K562 (cell line): ENCODE measurements around the gene KCNJ14. TPM values are rescaled to one million over a fixed set of nuclear protein-coding genes. Genes with fewer than 3 reads are reported as not detected.
A peak's percentile ranks its signal among the peaks of the same experiment; 100 is the strongest.

Source experiments
- CHD1 ChIP-seq: fragments of 200-600 bp; sonication (generic); IDR thresholded peaks from one replicate; pipeline ENCODE4 v1.6.1; 2012; ENCODE audit warnings: mild to moderate bottlenecking, moderate library complexity, low read length, inconsistent platforms
- CUX1 ChIP-seq: fragments of 200-800 bp; sonication (Bioruptor generic); IDR thresholded peaks from 2 replicates; pipeline ENCODE4 v1.6.1; 2016; ENCODE audit warnings: missing genetic modification characterization, missing compliant biosample characterization
- FOXP4 ChIP-seq: sonication (generic); formaldehyde crosslinking; IDR thresholded peaks from 2 replicates; pipeline ENCODE4 v1.8.0; 2022; ENCODE audit warnings: mild to moderate bottlenecking, missing genetic modification reagents, borderline replicate concordance
- GATA2 ChIP-seq: sonication (generic); formaldehyde crosslinking; IDR thresholded peaks from 2 replicates; pipeline ENCODE4 v1.4.0; 2020; ENCODE audit warnings: mild to moderate bottlenecking, missing genetic modification reagents
- GTF2E2 ChIP-seq: fragments of 200-800 bp; sonication (Bioruptor generic); IDR thresholded peaks from 2 replicates; pipeline ENCODE4 v1.6.1; 2016; ENCODE audit warnings: missing genetic modification characterization, missing compliant biosample characterization
- GTF2F1 ChIP-seq: IDR thresholded peaks from 2 replicates; pipeline ENCODE4 v1.6.1; 2011; ENCODE audit warnings: low read depth, low read length, improper control_type of control experiment
- HLTF ChIP-seq: fragments of 450-650 bp; IDR thresholded peaks from 2 replicates; pipeline ENCODE4 v1.6.1; 2016
- RBBP5 ChIP-seq: fragments of 200-600 bp; sonication (generic); IDR thresholded peaks from 2 replicates; pipeline ENCODE4 v1.6.1; 2012; ENCODE audit warnings: borderline replicate concordance, mild to moderate bottlenecking, low read length, control low read depth, inconsistent platforms; ENCODE audit not compliant: insufficient read depth, poor library complexity, severe bottlenecking
- RBM39 ChIP-seq: fragments of 200-400 bp; formaldehyde crosslinking; optimal IDR thresholded peaks from 2 replicates; pipeline ENCODE3; 2018; ENCODE audit warnings: low read depth, low read length
- RNF2 ChIP-seq: sonication (generic); IDR thresholded peaks from 2 replicates; pipeline ENCODE4 v1.6.1; 2016
- SMARCE1 ChIP-seq: fragments of 450-650 bp; IDR thresholded peaks from 2 replicates; pipeline ENCODE4 v1.7.1; 2016; ENCODE audit warnings: mild to moderate bottlenecking
- ZFX ChIP-seq: sonication (generic); formaldehyde crosslinking; IDR thresholded peaks from 2 replicates; pipeline ENCODE4 v1.8.0; 2022; ENCODE audit warnings: mild to moderate bottlenecking, missing genetic modification reagents, moderate library complexity
- ZNF232 ChIP-seq: sonication (generic); formaldehyde crosslinking; IDR thresholded peaks from 2 replicates; pipeline ENCODE4 v1.8.0; 2022; ENCODE audit warnings: mild to moderate bottlenecking, missing genetic modification reagents
- ZNF311 ChIP-seq: fragments of 250-450 bp; sonication (Bioruptor Pico); IDR thresholded peaks from 2 replicates; pipeline ENCODE4 v1.4.0; 2020; ENCODE audit warnings: mild to moderate bottlenecking, moderate library complexity
- ZNF707 ChIP-seq: fragments of 250-450 bp; sonication (Bioruptor Pico); conservative IDR thresholded peaks from 2 replicates; pipeline ENCODE4 v1.8.0; 2022; ENCODE audit warnings: inconsistent platforms, mild to moderate bottlenecking, moderate library complexity
- polyA plus RNA-seq, 8 experiments: library from polyadenylated mRNA; depleted of rRNA in 4 of 8; stranded (reverse) in 5 of 8; unstranded in 3 of 8; fragments of >200 nt; fragmentation: Nextera tagmentation in 2 of 8; fragmentation: Illumina TruSeq in 1 of 8; extraction: Ambion mirVana in 2 of 8; extraction: Trizol in 1 of 8; gene quantifications; 2 replicates each; pipeline versions ENCODE4 v1.2.1 to v1.2.3, GENCODE V29; 2011 to 2014; ENCODE audit warnings: inconsistent platforms in 1 of 8, missing spikeins in 1 of 8
- total RNA-seq, 7 experiments: library from RNA; depleted of rRNA in 6 of 7; stranded (reverse); fragments of >200 nt in 6 of 7; fragmentation: Illumina TruSeq in 2 of 7; extraction: Trizol in 2 of 7; gene quantifications; 2 replicates each; pipeline versions ENCODE4 v1.2.1 to v1.2.3, GENCODE V29; 2011 to 2021; ENCODE audit warnings: low replicate concordance in 1 of 7
- TF ChIP-seq, protein P1 (sequence below), 2 experiments: fragments of 150-350 bp in 1 of 2; IDR thresholded peaks; 2 replicates each; pipeline ENCODE4 v1.6.1; 2012 to 2016; ENCODE audit warnings: low read depth in 2 of 2, low read length in 2 of 2, mild to moderate bottlenecking in 1 of 2, moderate library complexity in 1 of 2

Gene KCNJ14
- total and polyA plus RNA-seq, 9 of the 15 experiments (the other 6 are each of a cell fraction or from before 2014, with no cell fraction given): 0.15 to 1.6 (median 0.49) TPM

GRCh38 chr19:48418317-48419064, 36.9 kb upstream of the KCNJ14 start (continued):
- TF ChIP-seq CUX1 (no peak), RNF2 (no peak; the same call in 1 of the 2 replicates), ZNF232 (CRISPR knock-in tag) (no peak), CHD1 (no peak), RBBP5 (no peak), GTF2F1 (no peak), ZFX (peak; percentile 66), GTF2E2 (no peak), GATA2 (CRISPR knock-in tag) (peak; percentile 44; the same call in 1 of the 2 replicates), RBM39 (no peak), FOXP4 (CRISPR knock-in tag) (no peak), ZNF707 (CRISPR knock-in tag) (no peak), HLTF (no peak), SMARCE1 (peak; percentile 49; the same call in 1 of the 2 replicates), ZNF311 (CRISPR knock-in tag) (no peak)
- TF ChIP-seq, protein P1, sequence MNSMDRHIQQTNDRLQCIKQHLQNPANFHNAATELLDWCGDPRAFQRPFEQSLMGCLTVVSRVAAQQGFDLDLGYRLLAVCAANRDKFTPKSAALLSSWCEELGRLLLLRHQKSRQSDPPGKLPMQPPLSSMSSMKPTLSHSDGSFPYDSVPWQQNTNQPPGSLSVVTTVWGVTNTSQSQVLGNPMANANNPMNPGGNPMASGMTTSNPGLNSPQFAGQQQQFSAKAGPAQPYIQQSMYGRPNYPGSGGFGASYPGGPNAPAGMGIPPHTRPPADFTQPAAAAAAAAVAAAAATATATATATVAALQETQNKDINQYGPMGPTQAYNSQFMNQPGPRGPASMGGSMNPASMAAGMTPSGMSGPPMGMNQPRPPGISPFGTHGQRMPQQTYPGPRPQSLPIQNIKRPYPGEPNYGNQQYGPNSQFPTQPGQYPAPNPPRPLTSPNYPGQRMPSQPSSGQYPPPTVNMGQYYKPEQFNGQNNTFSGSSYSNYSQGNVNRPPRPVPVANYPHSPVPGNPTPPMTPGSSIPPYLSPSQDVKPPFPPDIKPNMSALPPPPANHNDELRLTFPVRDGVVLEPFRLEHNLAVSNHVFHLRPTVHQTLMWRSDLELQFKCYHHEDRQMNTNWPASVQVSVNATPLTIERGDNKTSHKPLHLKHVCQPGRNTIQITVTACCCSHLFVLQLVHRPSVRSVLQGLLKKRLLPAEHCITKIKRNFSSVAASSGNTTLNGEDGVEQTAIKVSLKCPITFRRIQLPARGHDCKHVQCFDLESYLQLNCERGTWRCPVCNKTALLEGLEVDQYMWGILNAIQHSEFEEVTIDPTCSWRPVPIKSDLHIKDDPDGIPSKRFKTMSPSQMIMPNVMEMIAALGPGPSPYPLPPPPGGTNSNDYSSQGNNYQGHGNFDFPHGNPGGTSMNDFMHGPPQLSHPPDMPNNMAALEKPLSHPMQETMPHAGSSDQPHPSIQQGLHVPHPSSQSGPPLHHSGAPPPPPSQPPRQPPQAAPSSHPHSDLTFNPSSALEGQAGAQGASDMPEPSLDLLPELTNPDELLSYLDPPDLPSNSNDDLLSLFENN (IDR thresholded peaks at IDR 0.05; ENCODE audit: low read depth in 2 of 2, low read length in 2 of 2): no peak
